Activated CD4-positive, alpha-beta T cell treated with anti-CD3 and anti-CD28 coated beads for 1 hour (primary cell): Measurements from ENCODE around the gene LRBA.
"Not testable (repeated sequence)": the region's sequence is repeated elsewhere in the genome, so short reads cannot be mapped to it uniquely, and the experiment has no call there.

ENCODE experiments used
- DNase-seq: peaks from one replicate; pipeline ENCODE4 v3.0.0-alpha.2; 2020

LRBA gene, protein sequence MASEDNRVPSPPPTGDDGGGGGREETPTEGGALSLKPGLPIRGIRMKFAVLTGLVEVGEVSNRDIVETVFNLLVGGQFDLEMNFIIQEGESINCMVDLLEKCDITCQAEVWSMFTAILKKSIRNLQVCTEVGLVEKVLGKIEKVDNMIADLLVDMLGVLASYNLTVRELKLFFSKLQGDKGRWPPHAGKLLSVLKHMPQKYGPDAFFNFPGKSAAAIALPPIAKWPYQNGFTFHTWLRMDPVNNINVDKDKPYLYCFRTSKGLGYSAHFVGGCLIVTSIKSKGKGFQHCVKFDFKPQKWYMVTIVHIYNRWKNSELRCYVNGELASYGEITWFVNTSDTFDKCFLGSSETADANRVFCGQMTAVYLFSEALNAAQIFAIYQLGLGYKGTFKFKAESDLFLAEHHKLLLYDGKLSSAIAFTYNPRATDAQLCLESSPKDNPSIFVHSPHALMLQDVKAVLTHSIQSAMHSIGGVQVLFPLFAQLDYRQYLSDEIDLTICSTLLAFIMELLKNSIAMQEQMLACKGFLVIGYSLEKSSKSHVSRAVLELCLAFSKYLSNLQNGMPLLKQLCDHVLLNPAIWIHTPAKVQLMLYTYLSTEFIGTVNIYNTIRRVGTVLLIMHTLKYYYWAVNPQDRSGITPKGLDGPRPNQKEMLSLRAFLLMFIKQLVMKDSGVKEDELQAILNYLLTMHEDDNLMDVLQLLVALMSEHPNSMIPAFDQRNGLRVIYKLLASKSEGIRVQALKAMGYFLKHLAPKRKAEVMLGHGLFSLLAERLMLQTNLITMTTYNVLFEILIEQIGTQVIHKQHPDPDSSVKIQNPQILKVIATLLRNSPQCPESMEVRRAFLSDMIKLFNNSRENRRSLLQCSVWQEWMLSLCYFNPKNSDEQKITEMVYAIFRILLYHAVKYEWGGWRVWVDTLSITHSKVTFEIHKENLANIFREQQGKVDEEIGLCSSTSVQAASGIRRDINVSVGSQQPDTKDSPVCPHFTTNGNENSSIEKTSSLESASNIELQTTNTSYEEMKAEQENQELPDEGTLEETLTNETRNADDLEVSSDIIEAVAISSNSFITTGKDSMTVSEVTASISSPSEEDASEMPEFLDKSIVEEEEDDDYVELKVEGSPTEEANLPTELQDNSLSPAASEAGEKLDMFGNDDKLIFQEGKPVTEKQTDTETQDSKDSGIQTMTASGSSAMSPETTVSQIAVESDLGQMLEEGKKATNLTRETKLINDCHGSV (N-terminal part only)

DNA sequence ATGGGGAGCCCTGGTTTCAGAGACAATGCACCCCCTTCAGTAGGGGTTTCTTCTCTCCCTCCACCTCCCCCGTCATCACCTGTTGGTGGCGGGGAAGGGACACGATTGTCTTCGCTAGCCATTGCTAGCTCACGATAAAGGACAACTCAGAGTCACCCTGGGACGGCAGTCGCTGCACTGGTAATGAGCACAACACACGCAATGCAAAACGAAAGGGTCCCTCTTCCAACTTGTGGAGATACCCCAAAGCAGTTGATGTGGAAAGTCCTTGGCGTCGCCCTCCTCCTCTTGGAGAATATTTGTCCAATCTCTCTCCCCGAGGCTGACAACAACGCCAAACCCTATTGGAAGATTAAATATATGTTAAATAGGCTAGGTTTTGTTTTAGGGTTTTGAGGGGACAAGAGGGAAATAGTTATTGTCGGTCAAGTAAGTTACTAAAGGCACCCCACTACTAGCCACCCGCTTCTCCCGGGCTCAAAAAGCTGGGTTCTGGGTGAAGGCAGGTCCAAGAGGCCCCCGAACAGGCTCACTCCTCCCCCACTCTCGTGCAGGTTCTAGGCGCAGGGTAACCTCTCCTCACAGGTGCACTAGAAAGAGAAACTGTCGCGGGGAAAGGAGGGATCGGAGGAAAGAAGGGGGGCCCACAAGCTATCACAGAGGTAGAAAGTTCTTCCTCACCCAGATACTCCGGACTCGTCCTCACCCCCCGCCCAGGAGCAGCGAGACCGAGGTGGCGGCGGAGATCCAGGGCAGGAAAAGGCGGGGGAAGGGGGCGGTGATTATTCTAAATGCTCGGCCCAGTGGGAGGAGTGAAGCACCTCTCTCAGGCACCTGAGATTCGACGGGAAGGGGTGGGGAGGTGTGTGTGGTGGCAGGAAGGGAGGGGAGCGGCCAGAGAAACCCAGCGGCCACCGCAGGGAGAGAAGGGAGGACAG, at the start of gene LRBA:
TSS of gene LRBA (minus strand) at position 764 of the 938 bp plus-strand sequence. CDS start at position 122, 642 bp downstream.
- DNase-seq, result peak; percentile 68

DNA sequence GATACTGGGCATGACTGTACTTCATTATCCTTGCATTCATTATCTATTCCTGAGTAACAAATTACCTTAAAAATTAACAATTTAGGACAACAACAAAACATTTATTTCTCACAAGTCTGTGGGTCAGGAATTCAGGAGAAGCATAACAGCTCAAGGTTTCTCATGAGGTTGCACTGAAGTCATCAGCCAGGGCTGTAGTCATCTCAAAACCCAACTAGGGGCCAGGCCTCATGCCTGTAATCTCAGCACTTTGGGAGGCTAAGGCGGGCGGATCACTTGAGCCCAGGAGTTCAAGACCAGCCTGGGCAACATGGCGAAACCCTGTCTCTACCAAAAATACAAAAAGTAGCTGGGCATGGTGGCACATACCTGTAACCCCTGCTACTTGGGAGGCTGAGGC, 48.1 kb upstream of the LRBA start:
- not testable (repeated sequence) for DNase-seq

DNA sequence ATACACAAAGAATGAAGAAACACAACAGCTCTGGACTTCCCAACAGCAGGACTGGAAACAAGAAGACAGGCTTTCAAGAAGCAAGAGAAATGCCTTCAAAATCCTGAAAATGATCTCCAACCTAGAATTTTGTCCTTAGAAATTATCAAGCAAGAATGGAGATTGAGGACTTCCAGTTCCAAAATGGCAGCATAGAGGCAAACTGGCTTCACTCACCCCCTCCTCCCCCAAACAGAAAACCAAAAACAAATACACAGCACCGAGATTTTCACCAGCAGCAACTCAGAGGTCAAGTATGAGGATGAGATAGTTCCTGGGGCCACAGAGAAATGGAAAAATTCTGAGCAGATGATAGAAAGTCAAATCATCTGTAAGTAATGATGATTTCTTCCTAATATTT, 40.5 kb upstream of the LRBA start:
- DNase-seq, result no peak

DNA sequence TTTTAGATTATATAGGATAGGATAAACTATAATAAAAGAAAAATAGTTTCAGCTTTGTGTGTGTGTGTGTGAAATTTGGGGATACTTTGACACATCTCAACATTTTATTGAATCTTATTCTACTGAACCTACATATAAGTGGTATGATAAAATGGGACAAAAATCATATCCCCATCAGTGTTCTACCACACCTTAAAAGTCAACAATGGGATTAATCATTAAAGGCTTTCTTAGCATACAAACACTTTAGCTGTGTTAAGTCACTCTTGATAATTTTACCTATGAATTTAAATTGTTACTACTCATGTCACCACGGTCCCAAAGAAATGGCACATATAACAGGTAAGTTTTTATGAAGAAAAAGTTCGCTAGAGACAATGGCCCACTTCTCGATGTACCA, 37.7 kb upstream of the LRBA start:
- no peak for DNase-seq

DNA sequence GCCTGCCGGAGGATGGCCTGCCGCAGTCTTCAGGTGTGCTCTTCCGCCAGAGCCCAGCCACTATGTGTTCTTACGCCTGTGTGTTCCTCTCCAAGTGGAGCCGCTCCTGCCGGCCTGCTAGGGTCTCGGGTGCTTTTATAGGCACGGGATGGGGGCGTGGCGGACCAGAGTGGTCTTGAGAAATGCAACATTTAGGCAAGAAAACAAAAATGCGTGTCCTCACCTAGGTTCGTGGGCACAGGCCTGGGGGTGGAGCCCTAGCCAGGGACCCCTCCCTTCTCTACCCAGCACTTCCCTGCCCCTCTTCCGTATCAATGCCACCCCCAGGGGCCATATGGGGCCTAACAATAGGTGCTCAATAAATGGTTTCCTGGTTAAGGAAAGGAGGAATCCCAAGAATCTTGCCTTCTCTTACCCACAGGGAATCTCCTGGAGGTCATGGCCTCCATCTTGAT, 34.4 kb upstream of the LRBA start:
- no peak for DNase-seq

DNA sequence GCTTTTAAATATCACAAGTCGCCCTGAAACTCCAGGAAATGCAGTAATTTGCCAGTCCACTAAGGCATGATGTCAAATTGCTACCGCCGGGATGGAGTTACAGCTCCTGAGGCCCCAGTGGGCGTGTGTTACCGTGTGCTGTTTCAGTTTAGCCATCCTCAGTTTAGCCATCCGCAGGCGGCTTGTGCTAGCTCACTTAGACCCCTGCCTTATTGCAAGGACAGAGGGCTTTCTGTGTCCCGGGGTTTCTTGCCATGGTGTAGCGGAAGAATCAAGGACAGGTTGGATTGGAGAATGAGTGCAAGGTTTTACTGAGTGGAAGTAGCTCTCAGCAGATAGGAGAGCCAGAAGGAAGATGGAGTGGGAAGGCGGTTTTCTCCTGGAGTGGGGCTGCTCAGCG, 33.8 kb upstream of the LRBA start:
- DNase-seq, result no peak

DNA sequence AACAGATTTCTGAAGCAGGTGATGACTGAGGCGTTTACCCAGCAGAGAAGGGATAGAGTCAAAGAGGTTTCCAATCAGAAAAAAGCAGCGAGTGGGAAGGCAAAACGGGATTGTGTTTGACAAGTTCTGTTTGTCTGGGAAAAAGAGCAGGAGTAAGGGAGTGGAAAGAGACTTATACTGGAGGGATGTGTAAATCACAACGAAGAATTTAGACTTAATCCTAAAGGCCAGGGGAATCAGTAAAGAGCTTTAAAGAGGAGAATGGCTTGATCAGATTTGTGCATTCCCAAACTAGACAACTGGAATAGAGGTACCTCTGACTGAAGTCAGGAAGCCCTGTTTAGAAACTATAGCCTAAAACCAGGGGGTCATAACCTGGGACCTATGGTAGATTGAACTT, 31.5 kb upstream of the LRBA start:
- no peak for DNase-seq

DNA sequence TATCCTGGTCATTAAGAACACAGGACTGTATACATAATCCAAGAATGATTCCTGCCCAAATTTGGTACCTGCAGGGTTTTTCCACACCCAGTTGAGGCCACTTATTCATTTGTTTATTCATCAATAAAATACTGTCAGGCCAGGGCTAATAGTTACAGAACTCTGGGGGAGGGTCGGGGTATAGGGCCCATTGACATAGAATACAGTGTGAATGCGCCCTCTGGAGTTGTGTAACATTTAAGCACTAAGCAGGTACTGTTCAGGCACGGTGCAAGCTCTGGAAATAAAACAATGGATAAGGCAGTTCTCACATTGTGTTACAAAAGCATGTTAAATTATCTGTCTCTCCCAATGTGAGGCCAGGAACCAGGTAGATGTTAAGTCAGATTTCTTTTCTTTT, 30.8 kb upstream of the LRBA start:
- DNase-seq, result no peak

DNA sequence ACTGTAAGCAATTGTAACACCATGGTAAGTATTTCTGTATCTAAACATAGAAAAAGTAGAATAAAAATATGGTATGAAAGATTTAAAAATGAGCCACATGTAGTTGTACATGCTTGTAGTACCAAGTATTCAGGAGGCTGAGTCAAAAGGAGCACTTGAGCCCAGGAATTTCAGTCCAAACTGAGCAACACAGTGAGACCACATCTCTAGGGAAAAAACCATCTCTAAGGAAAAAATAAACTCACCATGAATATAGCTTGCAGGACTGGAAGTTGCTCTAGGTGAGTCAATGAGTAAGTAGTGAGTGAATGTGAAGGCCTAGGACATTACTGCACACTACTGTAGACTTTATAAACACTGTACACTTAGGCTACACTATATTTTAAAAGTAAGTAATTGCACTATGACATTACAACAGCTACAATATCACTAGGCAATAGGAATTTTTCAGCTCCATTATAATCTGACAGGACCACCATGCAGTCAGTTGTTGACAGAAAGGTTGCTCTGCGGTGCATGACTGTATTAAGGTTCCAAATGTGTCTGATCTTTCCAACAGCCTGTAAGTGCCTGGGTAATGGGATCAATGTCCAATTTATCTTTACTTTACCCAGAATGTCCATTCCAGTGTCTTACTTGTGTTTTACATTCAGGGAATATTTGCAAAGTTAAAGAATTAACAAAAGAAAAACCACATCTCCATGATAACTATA, 28.9 kb upstream of the LRBA start:
- DNase-seq, result no peak

DNA sequence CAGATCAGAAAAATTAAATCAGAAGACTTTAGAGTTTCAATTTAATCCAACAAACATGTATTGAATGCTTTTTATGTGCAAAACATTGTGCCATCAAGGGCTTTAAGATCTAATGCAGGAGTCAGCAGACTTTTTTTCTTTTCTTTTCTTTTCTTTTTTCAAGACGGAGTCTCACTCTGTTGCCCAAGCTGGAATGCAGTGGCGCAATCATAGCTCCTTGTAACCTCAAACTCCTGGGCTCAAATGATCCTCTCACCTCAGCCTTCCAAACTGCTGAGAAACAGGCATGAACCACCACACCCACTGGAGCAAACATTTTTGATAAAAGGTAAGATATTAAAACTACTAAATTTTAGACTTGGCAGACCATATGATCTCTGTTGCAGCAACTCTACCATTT, 24.6 kb upstream of the LRBA start:
- DNase-seq, result no peak

DNA sequence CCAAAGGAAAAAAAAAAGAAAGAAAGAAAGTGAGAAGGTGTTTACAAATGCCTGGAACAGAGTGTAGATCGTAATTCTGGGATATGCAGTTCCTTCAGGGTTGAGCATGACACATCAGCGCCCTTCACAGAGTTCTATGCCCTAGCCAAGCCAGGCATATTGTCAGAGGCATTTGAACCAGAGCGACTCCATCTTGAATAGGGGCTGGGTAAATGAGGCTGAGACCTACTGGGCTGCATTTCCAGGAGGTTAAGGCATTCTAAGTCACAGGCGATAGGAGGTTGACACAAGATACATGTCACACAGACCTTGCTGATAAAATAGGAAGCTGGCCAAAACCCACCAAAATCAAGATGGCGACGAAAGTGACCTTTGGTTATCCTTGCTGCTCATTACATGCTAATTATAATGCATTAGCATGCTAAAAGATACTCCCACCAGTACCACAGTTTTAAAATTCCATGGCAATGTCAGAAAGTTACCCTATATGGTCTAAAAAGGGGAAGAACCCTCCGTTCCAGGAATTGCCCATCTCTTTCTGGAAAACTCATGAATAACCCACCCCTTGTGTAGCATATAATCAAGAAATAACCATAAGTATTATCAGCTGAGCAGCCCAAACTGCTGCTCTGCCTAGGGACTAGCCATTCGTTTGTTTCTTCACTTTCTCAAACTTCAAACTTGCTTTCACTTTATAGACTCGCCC, 23.5 kb upstream of the LRBA start:
- DNase-seq, result no peak

DNA sequence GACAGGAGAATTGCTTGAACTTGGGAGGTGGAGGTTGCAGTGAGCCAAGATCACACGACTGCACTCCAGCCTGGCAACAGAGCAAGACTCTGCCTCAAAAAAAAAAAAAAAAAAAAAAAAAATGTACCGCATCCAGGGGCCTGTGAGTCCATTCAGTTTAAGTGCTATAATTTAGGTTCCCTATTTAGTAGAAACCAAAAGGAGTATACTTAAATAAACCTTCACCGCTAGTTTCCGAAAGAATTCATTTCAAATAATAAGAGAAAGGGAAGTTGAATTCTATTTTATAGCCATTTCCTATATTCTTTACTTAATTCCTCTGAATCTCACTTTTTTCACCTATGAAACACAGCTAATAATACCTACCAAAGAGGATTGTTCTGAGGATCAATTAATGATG, 20.8 kb upstream of the LRBA start:
- no peak for DNase-seq

DNA sequence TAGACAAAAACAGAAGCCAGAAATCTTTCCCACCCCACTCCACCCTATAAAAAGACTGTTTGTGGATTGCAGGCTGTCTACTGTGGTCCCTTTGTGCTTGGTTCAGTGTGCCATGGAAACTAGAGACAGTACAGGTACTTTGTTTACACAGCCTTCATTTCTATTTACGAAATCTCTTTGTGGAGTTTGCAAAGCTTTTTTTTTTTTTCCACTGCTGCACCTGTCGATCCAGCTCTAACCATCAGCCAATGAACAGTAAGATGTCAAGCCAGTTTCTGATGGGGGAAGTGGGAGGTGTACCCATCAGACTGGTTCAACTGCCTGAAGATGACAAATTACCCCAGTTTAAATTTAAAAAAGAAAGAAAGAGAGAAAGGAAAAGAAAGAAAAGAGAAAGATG, 20.2 kb upstream of the LRBA start:
- no peak for DNase-seq

DNA sequence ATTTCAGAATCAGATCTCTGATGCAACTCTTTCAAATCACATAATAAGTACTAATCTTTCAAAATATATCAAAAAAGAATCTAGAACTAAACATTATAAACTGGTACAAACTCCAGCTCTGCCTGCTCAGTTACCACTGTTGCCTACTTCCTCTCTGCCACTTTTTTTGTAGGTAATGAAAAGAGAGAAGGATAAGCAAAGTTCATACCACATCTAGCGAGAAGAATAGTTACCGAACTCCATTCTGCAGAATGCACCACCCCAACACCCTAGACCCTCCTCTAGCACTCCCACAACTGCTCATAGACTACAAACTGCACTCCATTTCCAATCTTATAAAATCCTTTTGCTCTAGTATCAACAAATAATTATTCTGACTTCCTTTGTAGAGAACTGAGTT, 19.7 kb upstream of the LRBA start:
- DNase-seq, result no peak

DNA sequence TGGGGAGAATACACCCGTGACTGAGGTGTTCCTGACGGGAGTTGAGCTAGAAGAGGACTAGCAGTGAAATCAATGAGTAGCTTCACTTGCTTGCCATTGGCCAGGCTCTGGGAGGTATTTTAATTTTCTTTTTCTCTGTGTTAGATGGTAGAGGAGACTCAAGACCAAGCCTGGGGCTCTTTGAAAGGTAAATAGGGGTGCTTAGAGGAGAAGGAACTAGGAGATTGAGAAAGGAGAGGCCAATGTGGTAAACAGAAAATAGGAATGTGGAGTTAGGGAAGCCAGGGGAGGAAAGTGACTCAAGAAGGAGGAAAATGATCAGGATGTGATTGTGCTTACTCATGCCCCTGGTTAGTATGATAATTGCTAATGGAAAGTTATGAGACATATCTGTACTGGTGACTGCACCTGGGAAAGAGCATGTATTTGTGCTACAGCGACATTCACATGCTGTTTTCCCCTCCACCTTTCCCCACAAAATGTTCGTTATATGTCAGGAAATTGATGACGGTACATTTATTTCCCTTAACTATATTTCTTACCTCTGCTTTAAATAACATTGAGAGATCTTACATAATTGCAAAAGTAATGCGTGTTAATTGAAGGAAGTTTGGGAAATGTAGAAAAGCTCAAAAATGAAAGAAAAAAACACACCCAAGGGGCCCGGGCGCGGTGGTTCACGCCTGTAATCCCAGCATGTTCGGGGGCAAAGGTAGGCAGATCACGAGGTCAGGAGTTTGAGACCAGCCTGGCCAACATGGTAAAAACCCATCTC, 16.9 kb upstream of the LRBA start:
- no peak for DNase-seq

DNA sequence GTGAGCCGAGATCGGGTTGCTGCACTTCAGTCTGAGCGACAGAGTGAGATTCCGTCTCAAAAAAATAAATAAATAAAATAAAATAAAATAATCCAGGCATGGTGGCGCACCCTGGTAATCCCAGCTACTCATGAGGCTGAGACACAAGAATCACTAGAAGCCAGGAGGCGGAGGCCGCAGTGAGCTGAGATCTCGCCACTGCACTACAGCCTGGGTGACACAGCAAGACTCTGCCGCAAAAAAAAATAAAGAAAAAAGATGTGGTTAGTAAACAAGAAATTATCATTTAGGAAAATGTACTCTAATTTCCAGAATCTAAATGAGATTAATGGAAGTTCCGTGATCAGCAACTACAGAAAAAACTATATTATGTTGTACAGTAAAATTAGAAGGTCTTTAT, 14.5 kb upstream of the LRBA start:
- DNase-seq, result no peak

DNA sequence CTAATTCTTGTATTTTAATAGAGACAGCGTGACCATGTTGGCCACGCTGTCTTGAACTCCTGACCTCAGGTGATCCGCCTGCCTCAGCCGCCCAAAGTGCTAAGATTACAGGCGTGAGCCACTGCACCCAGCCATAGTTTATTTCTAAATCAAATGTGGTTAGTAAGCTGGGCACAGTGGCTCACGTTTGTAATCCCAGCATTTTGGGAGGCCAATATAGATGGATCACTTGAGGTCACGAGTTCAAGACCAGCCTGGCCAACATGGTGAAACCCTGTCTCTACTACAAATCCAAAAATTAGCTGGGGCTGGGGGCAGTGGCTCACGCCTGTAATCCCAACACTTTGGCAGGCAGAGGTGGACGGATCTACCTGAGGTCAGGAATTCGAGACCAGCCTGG, 13.9 kb upstream of the LRBA start:
- not testable (repeated sequence) for DNase-seq

DNA sequence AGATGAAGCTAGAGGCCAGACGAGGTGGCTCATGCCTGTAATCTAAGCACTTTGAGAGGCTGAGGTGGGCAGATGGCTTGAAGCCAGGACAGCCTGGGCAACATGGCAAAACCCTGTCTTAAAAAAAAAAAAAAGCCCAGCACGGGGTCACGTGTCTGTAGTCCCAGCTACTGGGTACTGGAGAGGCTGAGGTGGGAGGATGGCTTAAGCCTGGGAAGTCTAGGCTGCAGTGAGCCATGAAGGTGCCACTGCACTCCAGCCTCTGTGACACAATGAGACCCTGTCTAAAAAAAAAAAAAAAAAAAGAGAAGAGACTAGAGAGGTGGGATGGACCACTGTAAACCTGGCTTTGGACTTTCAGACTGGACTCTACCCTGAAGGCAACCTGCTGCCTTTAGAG, 10.7 kb upstream of the LRBA start:
- no peak for DNase-seq

DNA sequence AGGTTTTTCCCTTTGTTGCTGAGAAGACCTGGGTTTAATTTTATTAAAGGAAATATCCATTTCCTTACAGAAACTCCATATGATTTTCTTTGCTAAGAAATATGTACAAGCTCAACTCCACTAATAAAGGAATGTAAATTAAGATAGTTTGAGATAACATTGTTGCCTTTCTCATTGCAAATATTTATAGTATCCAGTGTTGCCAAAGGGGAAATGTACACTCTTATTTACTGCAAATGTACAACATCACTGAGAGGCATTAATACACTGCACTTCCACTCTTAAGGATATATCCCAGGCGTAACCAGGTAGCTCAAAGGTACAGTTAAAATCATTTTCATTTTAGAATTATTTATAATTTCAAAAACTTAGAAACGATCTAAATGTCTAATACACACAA, 7.5 kb upstream of the LRBA start:
- DNase-seq, result no peak
